Stimulated activated CD8-positive, alpha-beta memory T cell treated with anti-CD3 and anti-CD28 coated beads, Interleukin-12 subunit alpha, Interleukin-12 subunit beta, amount 100 ng/mL, for 24 hours (primary cell): ENCODE measurements around the gene LILRB2.
"Not testable (repeated sequence)": the region's sequence is repeated elsewhere in the genome, so short reads cannot be mapped to it uniquely, and the experiment has no call there.

Experiments used
- DNase-seq: peaks from one replicate; pipeline ENCODE4 v3.0.0-alpha.2; 2020; ENCODE audit errors: extremely low read depth

Gene LILRB2

GRCh38 chr19:54242234-54242633 is 38.7 kb downstream of the LILRB2 start:
- not testable (repeated sequence) for DNase-seq

- DNase-seq: not testable (repeated sequence)
These were observed 40.3 kb downstream of the LILRB2 start for GRCh38 chr19:54240372-54241336.

GRCh38 chr19:54239491-54240371 is 41.2 kb downstream of the LILRB2 start:
- not testable (repeated sequence) for DNase-seq

GRCh38 chr19:54233941-54234340 is 47.0 kb downstream of the LILRB2 start:
- no peak for DNase-seq

- DNase-seq: no peak
These were observed 49.6 kb downstream of the LILRB2 start for GRCh38 chr19:54231077-54231931.

GRCh38 chr19:54230031-54230430 is 50.9 kb downstream of the LILRB2 start:
- no peak for DNase-seq

- DNase-seq: no peak
These were observed 51.8 kb downstream of the LILRB2 start for GRCh38 chr19:54229146-54229545.

- not testable (repeated sequence) for DNase-seq
These were observed 56.3 kb downstream of the LILRB2 start for GRCh38 chr19:54224619-54225018.

- not testable (repeated sequence) for DNase-seq
These were observed 57.0 kb downstream of the LILRB2 start for GRCh38 chr19:54223937-54224281.
